ENCODE results near the gene KCNIP3.

GRCh38 chr2:95301876-95302641 lies 4.9 kb downstream of the KCNIP3 start:
- TF ChIP-seq FOXA1 (IDR thresholded peaks at IDR 0.05) (no peak), CTCF (IDR thresholded peaks at IDR 0.05; ENCODE audit: low read depth, low read length, missing input control) (no peak), JUND (IDR thresholded peaks at IDR 0.05) (no peak), EGR1 (IDR thresholded peaks at IDR 0.05; ENCODE audit: low read depth in 2 of 2) (no peak), SP1 (IDR thresholded peaks at IDR 0.05) (no peak), YY1 (IDR thresholded peaks at IDR 0.05) (no peak), MAX (IDR thresholded peaks at IDR 0.05) (no peak), RXRA (IDR thresholded peaks at IDR 0.05) (no peak)

Data from liver (tissue), 3 donors.